ENCODE measurements around the gene SNX7.

SNX7 gene

DNA sequence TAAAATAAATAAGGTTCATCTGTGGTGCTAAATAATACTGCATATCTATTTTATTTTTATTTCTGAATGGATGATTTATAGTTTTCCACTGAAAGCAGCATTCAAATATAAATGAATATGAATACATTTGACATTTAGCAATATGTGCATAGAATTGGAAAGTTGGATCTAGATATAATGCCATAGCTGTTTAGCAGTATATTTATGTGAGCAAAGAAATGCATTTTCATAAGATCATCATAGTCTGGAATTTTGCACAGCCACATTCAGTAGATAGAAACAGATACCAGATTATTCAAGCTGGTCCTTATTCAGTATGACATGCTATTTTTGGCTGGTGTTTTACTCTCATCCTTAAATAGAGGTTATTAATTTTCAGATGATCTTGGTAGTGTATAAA, 46.0 kb downstream of the SNX7 start:
- ATAC-seq (ENCODE audit: insufficient read depth, low read depth), result no peak
- Histone ChIP-seq H3K4me3 (ENCODE audit: low read depth in 1 of 2, low read length in 2 of 2) (no peak overlapping the region), H3K9ac (ENCODE audit: low read depth, low read length) (no peak overlapping the region), H3K9me3 (ENCODE audit: insufficient read depth, low read length, severe bottlenecking) (no peaks in the 10 kb centered on the region), H4K20me1 (ENCODE audit: insufficient read depth, low read length) (no peaks in the 10 kb centered on the region), H3K36me3 (ENCODE audit: insufficient read depth, low read length) (no peaks in the 10 kb centered on the region), H3K4me1 (ENCODE audit: insufficient read depth, low read length) (no peaks in the 10 kb centered on the region), H3K79me2 (ENCODE audit: insufficient read depth, low read length) (no peaks in the 10 kb centered on the region), H2AFZ (ENCODE audit: low read depth, low read length) (no peak overlapping the region), H3K27me3 (ENCODE audit: insufficient read depth, low read length, poor library complexity) (no peaks in the 10 kb centered on the region), H3K4me2 (ENCODE audit: insufficient read depth, low read length) (no peak overlapping the region), H3K27ac (ENCODE audit: low read length) (no peak overlapping the region)
- no peak for DNase-seq
- TF ChIP-seq CTCF (IDR thresholded peaks at IDR 0.05; ENCODE audit: borderline replicate concordance, extremely low read depth, low read length, poor library complexity, severe bottlenecking) (no peak), EZH2 (IDR thresholded peaks at IDR 0.05; ENCODE audit: borderline replicate concordance, low read depth, low read length, severe bottlenecking) (no peak)

GRCh38 chr1:98709906-98710305, 48.4 kb downstream of the SNX7 start:
- H3K4me2 ChIP-seq (ENCODE audit: insufficient read depth, low read length), result no peak overlapping the region
- no peak for TF ChIP-seq CTCF (IDR thresholded peaks at IDR 0.05; ENCODE audit: borderline replicate concordance, extremely low read depth, low read length, poor library complexity, severe bottlenecking)
- TF ChIP-seq EZH2 (IDR thresholded peaks at IDR 0.05; ENCODE audit: borderline replicate concordance, low read depth, low read length, severe bottlenecking), result no peak
- no peak overlapping the region for H3K9ac ChIP-seq (ENCODE audit: low read depth, low read length)
- no peak overlapping the region for H3K27ac ChIP-seq (ENCODE audit: low read length)
- no peak overlapping the region for H2AFZ ChIP-seq (ENCODE audit: low read depth, low read length)
- H3K4me3 ChIP-seq (ENCODE audit: low read depth in 1 of 2, low read length in 2 of 2), result no peak overlapping the region
- H4K20me1 ChIP-seq (ENCODE audit: insufficient read depth, low read length), result no peaks in the 10 kb centered on the region
- H3K4me1 ChIP-seq (ENCODE audit: insufficient read depth, low read length), result no peaks in the 10 kb centered on the region
- H3K27me3 ChIP-seq (ENCODE audit: insufficient read depth, low read length, poor library complexity), result no peaks in the 10 kb centered on the region
- no peaks in the 10 kb centered on the region for H3K36me3 ChIP-seq (ENCODE audit: insufficient read depth, low read length)
- H3K9me3 ChIP-seq (ENCODE audit: insufficient read depth, low read length, severe bottlenecking), result no peaks in the 10 kb centered on the region
- no peak for DNase-seq
- no peak for ATAC-seq (ENCODE audit: insufficient read depth, low read depth)
- H3K79me2 ChIP-seq (ENCODE audit: insufficient read depth, low read length), result no peaks in the 10 kb centered on the region

DNA sequence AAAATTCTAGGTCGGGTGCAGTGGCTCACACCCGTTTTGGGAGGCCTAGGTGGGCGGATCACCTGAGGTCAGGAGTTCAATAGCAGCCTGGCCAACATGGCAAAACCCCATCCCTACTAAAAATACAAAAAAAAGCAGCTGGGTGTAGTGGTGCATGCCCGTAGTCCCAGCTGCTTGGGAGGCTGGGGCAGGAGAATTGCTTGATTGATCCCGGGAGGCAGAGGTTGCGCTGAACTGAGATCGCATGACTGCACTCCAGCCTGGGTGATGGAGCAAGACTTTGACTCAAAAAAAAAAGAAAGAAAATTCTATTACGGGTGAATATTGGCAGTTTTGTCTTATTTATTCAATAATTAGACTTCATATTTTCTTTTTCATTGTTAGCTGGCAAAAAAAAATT, 62.1 kb downstream of the SNX7 start:
- TF ChIP-seq EZH2 (IDR thresholded peaks at IDR 0.05; ENCODE audit: borderline replicate concordance, low read depth, low read length, severe bottlenecking) (no peak), CTCF (IDR thresholded peaks at IDR 0.05; ENCODE audit: borderline replicate concordance, extremely low read depth, low read length, poor library complexity, severe bottlenecking) (no peak)
- H3K27ac ChIP-seq (ENCODE audit: low read length), result no peak overlapping the region
- H3K4me2 ChIP-seq (ENCODE audit: insufficient read depth, low read length), result no peak overlapping the region
- H3K9ac ChIP-seq (ENCODE audit: low read depth, low read length), result no peak overlapping the region
- no peak for DNase-seq
- no peak overlapping the region for H2AFZ ChIP-seq (ENCODE audit: low read depth, low read length)
- no peaks in the 10 kb centered on the region for H3K27me3 ChIP-seq (ENCODE audit: insufficient read depth, low read length, poor library complexity)
- H3K4me3 ChIP-seq (ENCODE audit: low read depth in 1 of 2, low read length in 2 of 2), result no peak overlapping the region
- ATAC-seq (ENCODE audit: insufficient read depth, low read depth), result no peak
- no peaks in the 10 kb centered on the region for H3K9me3 ChIP-seq (ENCODE audit: insufficient read depth, low read length, severe bottlenecking)
- no peaks in the 10 kb centered on the region for H3K79me2 ChIP-seq (ENCODE audit: insufficient read depth, low read length)
- H3K4me1 ChIP-seq (ENCODE audit: insufficient read depth, low read length), result no peaks in the 10 kb centered on the region
- H3K36me3 ChIP-seq (ENCODE audit: insufficient read depth, low read length), result no peaks in the 10 kb centered on the region
- no peaks in the 10 kb centered on the region for H4K20me1 ChIP-seq (ENCODE audit: insufficient read depth, low read length)
